T-helper 17 cell (primary cell): Measurements from ENCODE around the gene ZNF697. TPM values are rescaled to one million over a fixed set of nuclear protein-coding genes. Genes with fewer than 3 reads are reported as not detected.
"Not testable (repeated sequence)": the region's sequence is repeated elsewhere in the genome, so short reads cannot be mapped to it uniquely, and the experiment has no call there.

Source experiments
- ATAC-seq: fragments of 150-1000 bp; cut with Tn5 transposase; 2 replicates; pipeline ENCODE4 v1.10.0; 2021; ENCODE audit warnings: mild to moderate bottlenecking, moderate library complexity
- DNase-seq, 3 donors: peaks; one replicate each; pipeline versions ENCODE4 v3.0.0 to v3.0.0-alpha.2; 2020 to 2021
- H3K9me3 ChIP-seq: one replicate; pipeline ENCODE4 v1.7.0; 2013; ENCODE audit warnings: low read length, mild to moderate bottlenecking; ENCODE audit not compliant: control insufficient read depth, poor library complexity, severe bottlenecking
- H3K27ac Mint-ChIP-seq: one replicate; pipeline ENCODE4 v1.8.0; 2022; ENCODE audit warnings: mild to moderate bottlenecking, moderate library complexity, mixed read lengths
- H3K27me3 Mint-ChIP-seq: one replicate; pipeline ENCODE4 v1.8.0; 2022; ENCODE audit warnings: mixed read lengths
- H3K36me3 Mint-ChIP-seq: one replicate; pipeline ENCODE4 v1.8.0; 2022; ENCODE audit warnings: low read depth, mixed read lengths
- H3K4me1 Mint-ChIP-seq: one replicate; pipeline ENCODE4 v1.8.0; 2022; ENCODE audit warnings: mild to moderate bottlenecking, mixed read lengths
- H3K4me3 Mint-ChIP-seq: one replicate; pipeline ENCODE4 v1.8.0; 2022; ENCODE audit warnings: mild to moderate bottlenecking, moderate library complexity, mixed read lengths
- total RNA-seq, 4 donors: library from RNA in 2 of 4; stranded (reverse) in 2 of 4; gene quantifications; one replicate each; pipeline ENCODE4 v1.2.3 and lab custom pipeline; 2022 to 2026

ZNF697 gene
- total RNA-seq, 2 donors from 2014 or later, result 0.15 TPM; not detected in 1

DNA sequence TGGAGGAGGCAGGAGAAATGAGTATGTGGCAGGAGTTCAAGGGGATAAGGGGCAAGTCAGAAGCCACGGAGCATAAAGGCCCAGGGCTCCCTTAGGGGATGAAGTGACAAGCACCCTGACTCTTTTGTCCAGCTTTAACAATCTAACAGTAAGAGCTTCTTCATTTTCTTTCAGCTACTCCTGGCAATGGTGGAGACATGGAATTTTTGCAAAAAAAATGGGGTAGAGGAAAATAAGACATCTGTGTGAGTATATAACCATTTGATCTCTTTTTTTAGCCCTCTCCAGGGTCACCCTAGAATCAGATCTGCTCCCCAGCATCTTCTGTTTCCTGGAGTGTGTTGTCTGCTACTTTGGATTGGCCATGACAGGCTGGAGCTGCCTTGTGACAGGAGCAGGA, 47.1 kb downstream of the ZNF697 start:
- Mint-ChIP-seq H3K27ac (no peak overlapping the region), H3K36me3 (peaks cover 2% of the 10 kb centered on the region), H3K4me3 (no peak overlapping the region), H3K4me1 (no peaks in the 10 kb centered on the region), H3K27me3 (peaks cover 48% of the 10 kb centered on the region)
- no peak for DNase-seq
- H3K9me3 ChIP-seq, result no peaks in the 10 kb centered on the region
- ATAC-seq, result no peak

DNA sequence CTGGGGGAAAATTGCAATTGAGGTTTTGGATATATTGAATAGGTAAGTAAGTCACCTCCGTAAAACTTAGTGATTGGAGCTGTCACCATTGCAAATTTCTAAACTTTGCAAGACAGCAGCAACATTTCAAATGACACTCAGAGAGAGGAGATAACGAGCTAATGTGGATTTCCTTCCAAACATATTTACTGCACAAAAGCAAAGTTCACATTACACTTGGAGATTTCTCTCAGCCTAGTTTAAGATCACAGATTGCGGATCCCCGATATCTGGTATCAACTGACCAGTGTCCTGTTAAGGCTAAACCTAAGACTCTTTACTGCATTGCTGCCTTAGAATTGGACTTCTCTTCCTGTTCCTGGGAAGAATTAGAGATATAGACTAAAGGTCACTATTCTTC, 47.5 kb downstream of the ZNF697 start:
- no peak for ATAC-seq
- Mint-ChIP-seq H3K36me3 (peaks cover 2% of the 10 kb centered on the region), H3K27me3 (peaks cover 43% of the 10 kb centered on the region), H3K4me1 (no peaks in the 10 kb centered on the region), H3K4me3 (no peak overlapping the region), H3K27ac (no peak overlapping the region)
- no peak for DNase-seq
- no peaks in the 10 kb centered on the region for H3K9me3 ChIP-seq

DNA sequence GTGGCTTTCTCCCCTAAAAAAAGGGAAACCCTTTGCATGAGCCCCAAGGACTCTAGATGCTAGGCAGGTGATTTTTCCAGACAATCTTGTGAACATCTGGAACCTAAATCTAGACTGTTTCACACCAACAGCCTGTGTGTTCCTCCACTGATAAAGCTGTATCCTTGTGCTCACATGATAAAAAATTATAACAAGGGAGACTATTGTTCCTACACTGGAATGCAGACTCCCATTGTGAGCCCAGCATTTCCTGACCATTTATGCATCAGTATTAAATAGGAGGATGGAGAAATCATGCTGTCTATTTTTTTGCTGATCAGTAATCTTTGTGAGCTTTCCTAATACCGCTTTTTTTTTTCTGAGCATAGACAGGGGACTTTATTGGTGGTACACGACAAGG, 52.5 kb downstream of the ZNF697 start:
- ATAC-seq (no peak), DNase-seq (no peak)
- Mint-ChIP-seq H3K27ac (no peak overlapping the region), H3K4me1 (no peaks in the 10 kb centered on the region), H3K4me3 (no peak overlapping the region), H3K27me3 (peaks cover 15% of the 10 kb centered on the region), H3K36me3 (no peaks in the 10 kb centered on the region)
- no peaks in the 10 kb centered on the region for H3K9me3 ChIP-seq

DNA sequence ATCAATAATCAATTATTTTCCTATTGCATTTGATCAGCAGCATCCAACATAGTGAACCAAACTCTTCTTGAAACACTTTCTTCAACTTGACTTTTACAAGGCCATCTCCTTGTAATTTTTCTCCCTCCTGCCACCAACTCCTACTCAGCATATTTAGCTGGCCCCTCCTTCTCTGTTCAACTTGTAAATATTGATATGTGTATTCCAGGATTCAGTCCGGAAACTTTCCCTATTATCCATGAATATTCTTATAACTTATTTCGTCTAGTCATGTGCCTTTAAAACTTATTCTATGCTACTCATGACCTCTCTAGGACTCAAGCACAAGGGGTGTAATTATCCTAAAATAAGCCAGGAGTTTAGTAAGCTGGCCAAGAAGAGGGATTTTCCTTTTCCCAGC, 52.9 kb downstream of the ZNF697 start:
- Mint-ChIP-seq H3K27me3 (peaks cover 12% of the 10 kb centered on the region), H3K4me3 (no peak overlapping the region), H3K4me1 (no peaks in the 10 kb centered on the region), H3K36me3 (peaks cover under 1% of the 10 kb centered on the region), H3K27ac (no peak overlapping the region)
- no peak for ATAC-seq
- no peak for DNase-seq
- no peaks in the 10 kb centered on the region for H3K9me3 ChIP-seq

DNA sequence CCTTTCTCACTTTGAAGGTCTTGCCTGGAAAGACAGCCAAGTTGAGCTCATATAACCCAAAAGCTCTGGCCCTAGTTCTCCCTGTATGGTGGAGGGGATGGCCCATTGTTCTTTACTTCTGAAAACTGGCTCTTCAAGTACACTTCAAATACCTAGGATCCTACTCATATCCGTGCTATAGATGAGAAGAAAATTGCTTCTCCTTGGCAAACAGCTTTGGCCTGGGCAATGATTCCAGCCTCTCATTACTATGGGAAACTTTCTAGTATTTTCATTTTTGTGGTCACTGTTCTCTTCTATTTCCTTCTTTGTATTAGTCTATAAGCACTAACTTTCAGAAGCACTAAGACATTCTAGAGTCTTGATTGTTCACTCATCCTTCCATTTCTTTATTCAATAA, 53.7 kb downstream of the ZNF697 start:
- H3K27ac Mint-ChIP-seq, result no peak overlapping the region
- H3K4me1 Mint-ChIP-seq, result no peaks in the 10 kb centered on the region
- H3K4me3 Mint-ChIP-seq, result no peak overlapping the region
- ATAC-seq, result no peak
- no peaks in the 10 kb centered on the region for H3K9me3 ChIP-seq
- DNase-seq, result no peak
- peaks cover 7% of the 10 kb centered on the region for H3K27me3 Mint-ChIP-seq
- H3K36me3 Mint-ChIP-seq, result peaks cover 2% of the 10 kb centered on the region

DNA sequence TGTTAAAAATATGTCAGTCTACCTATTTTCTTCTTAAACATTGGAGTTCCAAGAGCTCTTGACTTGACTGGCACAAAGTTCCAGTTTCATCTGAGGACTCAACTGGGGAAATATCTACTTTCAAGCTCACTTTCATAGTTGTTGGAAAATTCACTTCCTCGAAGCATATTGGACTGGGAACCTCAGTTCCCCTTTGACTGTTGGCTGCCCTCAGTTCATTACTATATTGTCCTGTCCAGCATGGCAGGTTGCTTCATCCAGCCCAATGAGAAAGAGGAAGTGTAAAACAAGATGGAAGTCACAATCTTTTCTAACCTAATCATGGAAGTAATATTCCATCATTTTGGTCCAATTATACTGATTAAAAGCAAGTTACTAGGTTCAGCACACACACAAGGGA, 54.3 kb downstream of the ZNF697 start:
- no peak for DNase-seq
- Mint-ChIP-seq H3K4me1 (no peaks in the 10 kb centered on the region), H3K27me3 (peaks cover 7% of the 10 kb centered on the region), H3K27ac (no peak overlapping the region), H3K4me3 (no peak overlapping the region), H3K36me3 (peaks cover 2% of the 10 kb centered on the region)
- no peak for ATAC-seq
- no peaks in the 10 kb centered on the region for H3K9me3 ChIP-seq

DNA sequence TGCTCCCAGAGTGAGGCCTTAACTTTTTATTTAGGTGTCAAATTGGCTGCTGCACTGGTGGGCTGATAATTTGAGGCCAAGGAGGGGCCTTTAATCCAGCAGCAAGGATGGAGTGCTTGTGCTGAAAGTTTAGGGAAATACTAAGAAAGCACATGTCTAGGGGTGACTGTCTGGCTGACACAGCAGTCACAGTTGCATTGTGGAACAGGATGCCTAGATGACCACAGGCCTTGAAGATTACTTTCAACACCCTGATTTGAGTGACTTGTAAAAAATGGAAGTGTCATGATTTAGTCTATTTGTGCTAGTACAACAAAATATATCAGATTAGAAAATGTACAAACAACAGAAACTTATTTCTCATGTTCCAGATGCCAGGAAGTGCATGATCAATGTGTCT, 57.7 kb downstream of the ZNF697 start:
- no peaks in the 10 kb centered on the region for H3K4me1 Mint-ChIP-seq
- no peak overlapping the region for H3K4me3 Mint-ChIP-seq
- no peaks in the 10 kb centered on the region for H3K9me3 ChIP-seq
- ATAC-seq (no peak), DNase-seq (no peak)
- peaks cover 13% of the 10 kb centered on the region for H3K27me3 Mint-ChIP-seq
- peaks cover 2% of the 10 kb centered on the region for H3K36me3 Mint-ChIP-seq
- H3K27ac Mint-ChIP-seq, result no peak overlapping the region

DNA sequence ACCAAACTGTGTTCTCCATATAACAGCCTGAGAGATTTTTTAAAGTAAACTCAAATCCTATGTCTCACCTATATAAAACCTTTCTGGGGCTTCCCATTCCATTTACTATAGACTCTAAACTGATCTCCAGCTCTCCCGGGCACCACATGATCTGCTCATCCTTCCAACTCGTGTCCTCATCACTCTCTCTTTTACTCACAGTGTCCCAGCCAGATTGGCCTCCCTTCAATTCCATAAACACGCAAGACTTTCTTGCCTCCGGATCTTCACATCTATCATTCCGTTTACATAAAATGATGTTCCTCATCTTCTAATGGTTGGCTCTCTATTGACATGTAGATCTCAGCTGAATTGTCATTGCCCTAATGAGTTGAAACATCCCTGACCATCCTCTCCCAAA, 59.4 kb downstream of the ZNF697 start:
- no peak for DNase-seq
- Mint-ChIP-seq H3K27ac (no peak overlapping the region), H3K27me3 (peaks cover 13% of the 10 kb centered on the region), H3K4me1 (no peaks in the 10 kb centered on the region), H3K36me3 (peaks cover 2% of the 10 kb centered on the region), H3K4me3 (no peak overlapping the region)
- no peak for ATAC-seq
- H3K9me3 ChIP-seq, result no peaks in the 10 kb centered on the region

DNA sequence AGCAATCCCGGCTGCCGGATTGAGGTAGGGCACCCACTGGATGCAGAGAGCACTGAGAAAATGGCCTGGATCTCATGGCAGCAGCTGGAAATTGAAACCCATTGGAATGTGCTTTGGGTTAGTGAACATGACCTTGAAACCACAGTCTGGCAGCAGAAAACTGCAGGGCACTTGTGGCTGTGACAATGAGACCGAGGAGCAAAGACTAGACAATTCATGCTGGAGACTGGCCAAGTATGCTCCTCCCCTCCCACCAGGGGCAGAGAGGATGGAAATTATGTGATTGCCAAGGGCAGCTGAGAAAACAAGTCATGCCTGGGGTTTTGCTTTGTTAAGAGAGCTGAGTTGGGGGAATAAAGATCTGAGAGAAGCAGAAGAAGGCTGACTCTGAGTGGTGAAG, 60.7 kb downstream of the ZNF697 start:
- ATAC-seq, result no peak
- no peaks in the 10 kb centered on the region for H3K9me3 ChIP-seq
- H3K36me3 Mint-ChIP-seq, result peaks cover 2% of the 10 kb centered on the region

DNA sequence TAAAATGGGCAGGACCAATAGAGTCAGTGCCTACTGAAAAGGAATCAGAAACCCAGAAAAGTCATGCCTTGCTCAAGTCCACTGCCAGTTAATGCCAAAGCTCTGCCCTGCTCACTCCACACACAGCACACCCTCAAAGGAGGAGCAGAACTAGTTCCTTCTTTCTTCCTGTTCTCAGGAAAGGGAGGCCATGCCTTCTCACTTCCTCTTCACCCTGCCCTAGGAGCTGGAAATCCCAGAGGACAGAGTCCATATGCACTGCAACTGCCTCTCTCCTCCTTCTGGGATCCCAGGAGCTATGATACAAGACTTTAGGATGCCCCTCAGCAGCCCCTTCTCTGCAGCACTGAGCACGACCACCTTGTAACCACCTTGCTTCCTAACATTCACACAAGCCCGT, 62.3 kb downstream of the ZNF697 start:
- H3K27me3 Mint-ChIP-seq, result peaks cover 13% of the 10 kb centered on the region
- H3K4me3 Mint-ChIP-seq, DNase-seq, H3K4me1 Mint-ChIP-seq, H3K36me3 Mint-ChIP-seq, H3K27ac Mint-ChIP-seq, ATAC-seq, H3K9me3 ChIP-seq: not testable (repeated sequence)

More for the DNA sequence above, 60.7 kb downstream of the ZNF697 start:
- DNase-seq, result no peak
- no peak overlapping the region for H3K4me3 Mint-ChIP-seq
- no peak overlapping the region for H3K27ac Mint-ChIP-seq
- no peaks in the 10 kb centered on the region for H3K4me1 Mint-ChIP-seq
- peaks cover 13% of the 10 kb centered on the region for H3K27me3 Mint-ChIP-seq

DNA sequence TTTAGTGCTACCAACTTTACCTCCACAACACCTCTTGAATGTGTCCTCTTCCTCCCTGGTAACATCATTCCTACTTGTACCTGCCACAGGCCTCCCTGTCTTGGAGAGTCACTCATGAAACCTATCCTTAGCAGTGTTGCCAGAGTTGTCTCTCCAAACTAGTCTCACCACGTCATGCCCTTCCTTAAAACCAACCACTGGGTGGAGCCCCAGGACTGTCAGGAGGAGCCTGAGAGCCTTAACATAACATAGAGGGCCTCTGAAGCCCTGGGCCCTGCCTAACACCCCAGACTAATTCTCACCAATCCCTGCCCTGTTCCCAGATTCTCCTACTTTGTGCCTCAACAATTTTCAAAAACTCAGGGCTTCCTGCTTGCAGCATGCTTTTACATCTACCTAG, 65.3 kb downstream of the ZNF697 start:
- ATAC-seq, result no peak
- H3K4me3 Mint-ChIP-seq, result no peak overlapping the region
- H3K27me3 Mint-ChIP-seq, result peaks cover 13% of the 10 kb centered on the region
- no peaks in the 10 kb centered on the region for H3K36me3 Mint-ChIP-seq
- H3K4me1 Mint-ChIP-seq, result no peaks in the 10 kb centered on the region
- no peak for DNase-seq
- no peak overlapping the region for H3K27ac Mint-ChIP-seq
- no peaks in the 10 kb centered on the region for H3K9me3 ChIP-seq

DNA sequence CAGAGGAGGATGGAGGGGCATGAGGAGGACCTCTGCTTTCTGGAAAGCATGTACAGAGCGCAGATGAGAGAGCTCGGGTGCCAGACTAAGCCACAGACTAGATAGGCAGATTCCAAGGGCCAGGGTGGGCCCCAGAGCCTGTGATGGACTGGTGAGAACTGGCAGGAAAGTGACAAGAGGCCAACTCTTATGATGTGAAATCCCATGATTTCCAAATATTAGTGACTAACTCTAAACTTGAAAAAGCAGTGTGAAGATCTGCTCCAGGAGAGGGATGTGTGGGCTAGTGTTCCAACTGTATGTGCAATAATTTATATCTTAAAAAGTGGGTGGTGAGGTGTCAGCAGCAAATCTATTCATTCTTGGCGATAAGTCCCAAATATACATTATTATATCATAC, 67.0 kb downstream of the ZNF697 start:
- H3K27me3 Mint-ChIP-seq, H3K4me1 Mint-ChIP-seq, ATAC-seq, H3K27ac Mint-ChIP-seq, H3K9me3 ChIP-seq, H3K4me3 Mint-ChIP-seq, H3K36me3 Mint-ChIP-seq, DNase-seq: not testable (repeated sequence)

DNA sequence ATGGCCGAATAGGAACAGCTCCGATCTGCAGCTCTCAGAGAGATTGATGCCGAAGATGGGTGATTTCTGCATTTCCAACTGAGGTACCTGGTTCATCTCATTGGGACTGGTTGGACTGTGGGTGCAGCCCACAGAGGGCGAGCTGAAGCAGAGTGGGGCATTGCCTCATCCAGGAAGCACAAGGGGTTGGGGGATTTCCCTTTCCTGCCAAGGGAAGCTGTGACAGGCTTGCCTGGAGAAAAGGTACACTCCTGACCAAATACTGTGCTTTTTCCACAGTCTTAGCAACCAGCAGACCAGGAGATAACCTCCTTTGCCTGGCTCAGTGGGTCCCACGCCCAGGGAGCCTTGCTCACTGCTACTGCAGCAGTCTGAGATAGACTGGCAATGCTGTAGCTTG, 74.2 kb downstream of the ZNF697 start:
- Mint-ChIP-seq H3K4me3 (no peak overlapping the region), H3K27ac (no peak overlapping the region), H3K27me3 (peaks cover 6% of the 10 kb centered on the region), H3K36me3 (no peaks in the 10 kb centered on the region), H3K4me1 (no peaks in the 10 kb centered on the region)
- H3K9me3 ChIP-seq, result no peaks in the 10 kb centered on the region
- DNase-seq, result no peak
- ATAC-seq, result no peak

DNA sequence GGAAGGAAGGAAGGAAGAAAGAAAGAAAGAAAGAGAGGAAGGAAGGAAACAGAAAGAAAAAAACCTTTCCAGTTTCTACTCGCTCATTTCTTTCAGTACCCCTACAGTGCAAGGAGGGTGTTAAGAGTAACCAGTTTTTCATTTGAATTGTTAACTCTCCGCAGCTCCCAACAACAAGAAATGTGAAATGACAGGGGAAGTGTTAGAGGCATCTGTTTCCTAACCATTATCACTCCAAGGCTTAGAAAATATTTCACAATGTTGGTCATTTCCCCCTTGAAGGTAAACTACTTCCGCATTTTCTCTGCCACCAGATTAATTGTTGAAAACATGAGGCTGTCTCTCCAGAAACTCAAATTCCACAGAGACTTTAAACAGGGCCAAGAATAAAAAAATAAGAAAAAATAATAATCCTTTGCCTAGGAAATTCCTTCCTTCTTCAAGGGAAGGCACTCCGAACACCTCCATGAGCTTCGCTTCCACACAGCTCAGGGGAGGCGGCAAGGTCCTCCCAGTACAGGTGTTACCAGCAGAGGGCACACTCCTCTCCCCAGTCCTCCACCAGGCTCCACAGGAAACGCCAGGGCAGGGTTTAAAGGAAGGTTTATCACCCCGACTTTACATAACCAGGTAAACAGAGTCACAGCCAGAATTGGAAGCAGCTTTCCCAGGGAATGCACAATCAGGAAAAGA, 78.0 kb downstream of the ZNF697 start:
- H3K36me3 Mint-ChIP-seq, ATAC-seq, H3K27ac Mint-ChIP-seq, H3K4me3 Mint-ChIP-seq, DNase-seq, H3K9me3 ChIP-seq, H3K4me1 Mint-ChIP-seq: not testable (repeated sequence)
- H3K27me3 Mint-ChIP-seq, result peaks cover 33% of the 10 kb centered on the region
